T-cell (primary cell): Measurements from ENCODE around the gene ZC3H4. TPM values are rescaled to one million over a fixed set of nuclear protein-coding genes. Genes with fewer than 3 reads are reported as not detected.
"Not testable (repeated sequence)": the region's sequence is repeated elsewhere in the genome, so short reads cannot be mapped to it uniquely, and the experiment has no call there.

Experiments used
- ATAC-seq, 4 experiments: fragments of 200-7000 bp in 3 of 4; fragments of 150-1000 bp in 1 of 4; cut with Tn5 transposase; replicated peaks in 1 of 4; 1 replicate in 3 of 4; 2 replicates in 1 of 4; pipeline ENCODE4 v1.10.0; 2021; ENCODE audit warnings: moderate library complexity in 3 of 4, mild to moderate bottlenecking in 2 of 4, moderate number of reproducible peaks in 1 of 4
- CTCF ChIA-PET, 2 donors: fragments of 300-600 bp; sonication (Branson Sonifier 250); formaldehyde crosslinking; loops; one replicate each; lab custom pipeline; 2022; ENCODE audit warnings: antibody characterized with exemption in 2 of 2; lab: Charles Lee
- POLR2A ChIA-PET, 2 donors: fragments of 300-600 bp; sonication (Branson Sonifier 250); formaldehyde crosslinking; loops; one replicate each; lab custom pipeline; 2022; ENCODE audit warnings: antibody characterized with exemption in 2 of 2; lab: Charles Lee
- DNase-seq, 35 experiments: peaks; one replicate each; pipeline versions ENCODE4 v3.0.0 to v3.0.0-alpha.2; 2013 to 2023
- H3K27ac ChIP-seq: one replicate; pipeline ENCODE4 v1.5.1; 2013; ENCODE audit warnings: low read length
- H3K27me3 ChIP-seq, 2 experiments: replicated peaks in 1 of 2; 1 replicate in 1 of 2; 2 replicates in 1 of 2; pipeline versions ENCODE4 v1.6.1 to v1.7.0; 2013; ENCODE audit warnings: low read length in 1 of 2, mixed read lengths in 1 of 2; ENCODE audit not compliant: control insufficient read depth in 2 of 2, insufficient read depth in 2 of 2; ENCODE audit errors: extremely low read depth in 1 of 2
- H3K36me3 ChIP-seq, 2 donors: 1 replicate in 1 of 2; 2 replicates in 1 of 2; pipeline versions ENCODE4 v1.6.1 to v1.7.0; 2013; ENCODE audit warnings: low read length in 1 of 2; ENCODE audit not compliant: control insufficient read depth in 2 of 2, insufficient read depth in 1 of 2; ENCODE audit errors: extremely low read depth in 1 of 2
- H3K4me1 ChIP-seq, 2 experiments: 1 replicate in 1 of 2; 2 replicates in 1 of 2; pipeline versions ENCODE4 v1.6.1 to v1.7.0; 2013; ENCODE audit warnings: low read length in 2 of 2, mixed read lengths in 1 of 2; ENCODE audit not compliant: insufficient read depth in 2 of 2, control insufficient read depth in 1 of 2; ENCODE audit errors: extremely low read depth in 1 of 2
- H3K4me3 ChIP-seq, 2 donors: 1 replicate in 1 of 2; 2 replicates in 1 of 2; pipeline versions ENCODE4 v1.5.1 to v1.7.0; 2013; ENCODE audit warnings: mild to moderate bottlenecking in 2 of 2, low read length in 1 of 2, moderate library complexity in 1 of 2; ENCODE audit not compliant: control insufficient read depth in 1 of 2; ENCODE audit errors: extremely low read depth in 1 of 2
- H3K9me3 ChIP-seq: 2 replicates; pipeline ENCODE4 v1.7.0; 2013
- H3K27ac Mint-ChIP-seq, 2 donors: one replicate each; pipeline ENCODE4 v1.8.0; 2020 to 2021; ENCODE audit warnings: mild to moderate bottlenecking in 2 of 2, mixed read lengths in 2 of 2
- H3K27me3 Mint-ChIP-seq, 2 donors: one replicate each; pipeline ENCODE4 v1.8.0; 2021 to 2022; ENCODE audit warnings: mixed read lengths in 2 of 2
- H3K36me3 Mint-ChIP-seq: one replicate; pipeline ENCODE4 v1.8.0; 2021; ENCODE audit warnings: mixed read lengths
- H3K4me1 Mint-ChIP-seq, 3 donors: one replicate each; pipeline ENCODE4 v1.8.0; 2020 to 2022; ENCODE audit warnings: mixed read lengths in 3 of 3, mild to moderate bottlenecking in 1 of 3
- H3K4me3 Mint-ChIP-seq, 3 donors: one replicate each; pipeline ENCODE4 v1.8.0; 2020 to 2022; ENCODE audit warnings: mild to moderate bottlenecking in 3 of 3, mixed read lengths in 3 of 3, moderate library complexity in 3 of 3
- H3K9me3 Mint-ChIP-seq, 3 donors: one replicate each; pipeline ENCODE4 v1.8.0; 2020 to 2022; ENCODE audit warnings: mixed read lengths in 3 of 3
- WGBS: methylation state at CpG from one replicate; pipeline ENCODE4 v1.1.5; 2013; ENCODE audit warnings: missing lambda C conversion rate; ENCODE audit not compliant: insufficient coverage; 5-methylcytosine and 5-hydroxymethylcytosine counted together
- total RNA-seq, 35 experiments: library from RNA in 6 of 35; stranded (reverse) in 6 of 35; fragments of 120-200 nt in 1 of 35; gene quantifications; one replicate each; pipeline versions ENCODE4 v1.2.1 to v1.2.4 and lab custom pipeline; 2013 to 2026

ZC3H4 gene
- total RNA-seq, 5 donors from 2014 or later (not counting 1 experiment from before 2014, with no cell fraction given): 64.0 to 81.4 (median 72.3) TPM

- Histone ChIP-seq H3K4me1 (peaks cover 5 to 48% of the 10 kb centered on the region in 2 experiments), H3K9me3 (no peaks in the 10 kb centered on the region), H3K4me3 (no peak overlapping the region), H3K27me3 (no peaks in the 10 kb centered on the region), H3K27ac (no peak overlapping the region), H3K36me3 (peaks cover 3 to 9% of the 10 kb centered on the region in 2 donors)
- Mint-ChIP-seq H3K4me3 (no peak overlapping the region), H3K27ac (peak overlapping the region in 1 of 2 donors; percentile 18), H3K27me3 (no peaks in the 10 kb centered on the region), H3K36me3 (peaks cover 15% of the 10 kb centered on the region), H3K4me1 (peaks cover 55 to 68% (median 68%) of the 10 kb centered on the region in 3 donors), H3K9me3 (no peaks in the 10 kb centered on the region)
- POLR2A ChIA-PET: no interaction called here
- WGBS: 92% methylated on average over 5 of the region's 9 CpGs
- CTCF ChIA-PET: interaction anchor here in 1 of 2 donors (0.7 kb wide), 1 partner anchor 202 kb away, joined by 4 read pairs; no protein-coding TSS in a partner anchor
- DNase-seq: no peak
- no peak for ATAC-seq
These were observed 11.1 kb downstream of the ZC3H4 start for GRCh38 chr19:47102346-47103060.

GRCh38 chr19:47101116-47101515 lies 12.5 kb downstream of the ZC3H4 start:
- peaks cover 3 to 16% of the 10 kb centered on the region in 2 donors for H3K36me3 ChIP-seq
- H3K4me3 ChIP-seq, H3K27ac Mint-ChIP-seq, H3K9me3 Mint-ChIP-seq, H3K9me3 ChIP-seq, H3K27ac ChIP-seq, H3K4me3 Mint-ChIP-seq, H3K27me3 ChIP-seq, POLR2A ChIA-PET, ATAC-seq, H3K27me3 Mint-ChIP-seq, DNase-seq: not testable (repeated sequence)
- Mint-ChIP-seq H3K4me1 (peaks cover 53 to 66% (median 64%) of the 10 kb centered on the region in 3 donors), H3K36me3 (peaks cover 24% of the 10 kb centered on the region)
- CTCF ChIA-PET: interaction anchor here in 1 of 2 donors (0.7 kb wide), 1 partner anchor 162 kb away, joined by 3 read pairs; no protein-coding TSS in a partner anchor
- 100% methylated on average over 4 of the region's 4 CpGs for WGBS
- H3K4me1 ChIP-seq: peaks cover 0 to 45% of the 10 kb centered on the region in 2 experiments

GRCh38 chr19:47100290-47100689 lies 13.3 kb downstream of the ZC3H4 start:
- no peak overlapping the region for H3K4me3 Mint-ChIP-seq
- CTCF ChIA-PET: no interaction called here

GRCh38 chr19:47099576-47100050 lies 14.0 kb downstream of the ZC3H4 start:
- Mint-ChIP-seq H3K36me3 (peaks cover 19% of the 10 kb centered on the region), H3K4me3 (no peak overlapping the region), H3K27ac (no peak overlapping the region), H3K9me3 (no peaks in the 10 kb centered on the region), H3K4me1 (peaks cover 58 to 69% (median 64%) of the 10 kb centered on the region in 3 donors), H3K27me3 (no peaks in the 10 kb centered on the region)
- POLR2A ChIA-PET: interaction anchor here (0.6 to 0.7 kb wide), 2 partner anchors 10 to 35 kb away, joined by 7 to 10 read pairs; no protein-coding TSS in a partner anchor
- no peaks in the 10 kb centered on the region for H3K9me3 ChIP-seq
- DNase-seq (no peak), ATAC-seq (no peak)
- H3K36me3 ChIP-seq: peaks cover 3 to 16% of the 10 kb centered on the region in 2 donors
- 80% methylated on average over 1 of the region's 6 CpGs for WGBS
- H3K27me3 ChIP-seq: no peaks in the 10 kb centered on the region
- no peak overlapping the region for H3K4me3 ChIP-seq
- H3K27ac ChIP-seq: no peak overlapping the region
- CTCF ChIA-PET: interaction anchor here in 1 of 2 donors (0.6 kb wide), 1 partner anchor 1045 kb away, joined by 5 read pairs; no protein-coding TSS in a partner anchor
- peaks cover 8 to 46% of the 10 kb centered on the region in 2 experiments for H3K4me1 ChIP-seq

More at GRCh38 chr19:47100290-47100689, 13.3 kb downstream of the ZC3H4 start:
- POLR2A ChIA-PET: no interaction called here
- Mint-ChIP-seq H3K27ac (peak overlapping the region in 1 of 2 donors; percentile 55), H3K9me3 (no peaks in the 10 kb centered on the region), H3K27me3 (no peaks in the 10 kb centered on the region), H3K36me3 (peaks cover 19% of the 10 kb centered on the region), H3K4me1 (peaks cover 53 to 66% (median 64%) of the 10 kb centered on the region in 3 donors)
- WGBS: 100% methylated on average over 2 of the region's 5 CpGs
- H3K4me1 ChIP-seq: peaks cover 3 to 46% of the 10 kb centered on the region in 2 experiments
- no peaks in the 10 kb centered on the region for H3K9me3 ChIP-seq
- ATAC-seq (peak in 1 of 4 experiments; percentile 43), DNase-seq (peak in 1 of 35 experiments; percentile 32)
- no peaks in the 10 kb centered on the region for H3K27me3 ChIP-seq
- H3K36me3 ChIP-seq: peaks cover 3 to 16% of the 10 kb centered on the region in 2 donors
- no peak overlapping the region for H3K4me3 ChIP-seq
- no peak overlapping the region for H3K27ac ChIP-seq

GRCh38 chr19:47098608-47099007 lies 15.0 kb downstream of the ZC3H4 start:
- H3K4me1 ChIP-seq: peaks cover 8 to 54% of the 10 kb centered on the region in 2 experiments
- DNase-seq (no peak), ATAC-seq (no peak)
- H3K27ac ChIP-seq: no peak overlapping the region
- no peak overlapping the region for H3K4me3 Mint-ChIP-seq
- H3K27me3 Mint-ChIP-seq: no peaks in the 10 kb centered on the region
- no peak overlapping the region for H3K27ac Mint-ChIP-seq
- peaks cover 3 to 22% of the 10 kb centered on the region in 2 donors for H3K36me3 ChIP-seq
- no peaks in the 10 kb centered on the region for H3K9me3 ChIP-seq
- H3K4me3 ChIP-seq: no peak overlapping the region
- WGBS: 82% methylated on average over 2 of the region's 6 CpGs
- ChIA-PET POLR2A (interaction anchor here in 1 of 2 donors (0.7 kb wide), 1 partner anchor 27 kb away, joined by 4 read pairs; no protein-coding TSS in a partner anchor), CTCF (interaction anchor here in 1 of 2 donors (0.6 kb wide), 1 partner anchor 20 kb away, joined by 3 read pairs; no protein-coding TSS in a partner anchor)
- H3K9me3 Mint-ChIP-seq: no peaks in the 10 kb centered on the region
- no peaks in the 10 kb centered on the region for H3K27me3 ChIP-seq
- H3K36me3 Mint-ChIP-seq: peaks cover 27% of the 10 kb centered on the region
- peaks cover 67 to 71% (median 68%) of the 10 kb centered on the region in 3 donors for H3K4me1 Mint-ChIP-seq
